AG09319 (cell line): ENCODE measurements around the gene SIK2.

ENCODE experiments used
- DNase-seq: peaks from one replicate; pipeline ENCODE4 v3.0.0-alpha.2; 2010; ENCODE audit warnings: low read depth; ENCODE audit errors: extremely low read depth
- TF ChIP-seq, protein P1 (sequence below): IDR thresholded peaks from 2 replicates; pipeline ENCODE4 v1.5.1; 2011; ENCODE audit warnings: low read depth, mild to moderate bottlenecking, inconsistent platforms, low read length, moderate library complexity

SIK2 gene

GRCh38 chr11:111605681-111606080, 3.4 kb downstream of the SIK2 start:
- DNase-seq, result no peak
- TF ChIP-seq, protein P1, sequence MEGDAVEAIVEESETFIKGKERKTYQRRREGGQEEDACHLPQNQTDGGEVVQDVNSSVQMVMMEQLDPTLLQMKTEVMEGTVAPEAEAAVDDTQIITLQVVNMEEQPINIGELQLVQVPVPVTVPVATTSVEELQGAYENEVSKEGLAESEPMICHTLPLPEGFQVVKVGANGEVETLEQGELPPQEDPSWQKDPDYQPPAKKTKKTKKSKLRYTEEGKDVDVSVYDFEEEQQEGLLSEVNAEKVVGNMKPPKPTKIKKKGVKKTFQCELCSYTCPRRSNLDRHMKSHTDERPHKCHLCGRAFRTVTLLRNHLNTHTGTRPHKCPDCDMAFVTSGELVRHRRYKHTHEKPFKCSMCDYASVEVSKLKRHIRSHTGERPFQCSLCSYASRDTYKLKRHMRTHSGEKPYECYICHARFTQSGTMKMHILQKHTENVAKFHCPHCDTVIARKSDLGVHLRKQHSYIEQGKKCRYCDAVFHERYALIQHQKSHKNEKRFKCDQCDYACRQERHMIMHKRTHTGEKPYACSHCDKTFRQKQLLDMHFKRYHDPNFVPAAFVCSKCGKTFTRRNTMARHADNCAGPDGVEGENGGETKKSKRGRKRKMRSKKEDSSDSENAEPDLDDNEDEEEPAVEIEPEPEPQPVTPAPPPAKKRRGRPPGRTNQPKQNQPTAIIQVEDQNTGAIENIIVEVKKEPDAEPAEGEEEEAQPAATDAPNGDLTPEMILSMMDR, result no peak

DNA sequence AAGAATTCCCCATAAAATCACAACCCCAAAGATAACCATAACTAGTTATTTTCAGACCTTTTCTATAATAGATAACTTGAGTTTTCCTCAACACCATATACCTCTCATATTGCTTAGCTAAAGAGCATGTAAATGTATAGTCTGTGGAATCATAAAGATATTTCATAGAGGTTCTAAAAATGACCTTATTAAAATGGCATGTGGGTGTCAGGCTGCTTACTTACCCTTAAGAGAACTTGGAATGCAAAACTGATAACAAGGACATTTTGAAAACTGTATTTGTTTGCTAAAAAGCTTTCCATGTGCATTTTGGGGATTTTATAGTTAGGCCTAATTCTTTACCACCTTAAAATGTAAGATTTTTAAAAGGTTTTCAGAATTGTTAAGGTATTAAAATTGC, 4.7 kb downstream of the SIK2 start:
- TF ChIP-seq, protein P1, result no peak
- no peak for DNase-seq

GRCh38 chr11:111607751-111608150, 5.5 kb downstream of the SIK2 start:
- TF ChIP-seq, protein P1, result no peak
- DNase-seq, result no peak

- no peak for DNase-seq
- TF ChIP-seq, protein P1, result no peak
Observed at GRCh38 chr11:111612224-111612623, 10.0 kb downstream of the SIK2 start.

- no peak for DNase-seq
- TF ChIP-seq, protein P1, result no peak
Observed at GRCh38 chr11:111617286-111617685, 15.0 kb downstream of the SIK2 start.

DNA sequence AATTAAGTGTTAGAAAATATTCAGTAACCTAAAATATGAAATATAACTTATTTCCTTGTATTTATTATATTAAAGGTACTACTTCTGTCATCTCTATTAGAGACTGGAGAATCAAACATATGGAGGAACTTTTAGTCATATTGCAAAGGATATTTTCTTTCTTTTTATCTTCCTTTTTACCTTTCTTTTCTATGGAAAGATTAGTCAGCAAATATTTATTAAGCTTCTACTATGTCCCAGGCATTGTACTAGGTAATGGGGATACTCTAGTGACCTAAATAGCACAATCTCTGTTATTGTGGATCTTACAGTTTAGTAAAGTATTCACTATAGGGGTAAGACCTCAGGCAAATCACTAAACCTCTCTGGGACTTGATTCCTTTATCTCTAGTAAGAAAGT, 18.3 kb downstream of the SIK2 start:
- TF ChIP-seq, protein P1, result no peak
- no peak for DNase-seq

DNA sequence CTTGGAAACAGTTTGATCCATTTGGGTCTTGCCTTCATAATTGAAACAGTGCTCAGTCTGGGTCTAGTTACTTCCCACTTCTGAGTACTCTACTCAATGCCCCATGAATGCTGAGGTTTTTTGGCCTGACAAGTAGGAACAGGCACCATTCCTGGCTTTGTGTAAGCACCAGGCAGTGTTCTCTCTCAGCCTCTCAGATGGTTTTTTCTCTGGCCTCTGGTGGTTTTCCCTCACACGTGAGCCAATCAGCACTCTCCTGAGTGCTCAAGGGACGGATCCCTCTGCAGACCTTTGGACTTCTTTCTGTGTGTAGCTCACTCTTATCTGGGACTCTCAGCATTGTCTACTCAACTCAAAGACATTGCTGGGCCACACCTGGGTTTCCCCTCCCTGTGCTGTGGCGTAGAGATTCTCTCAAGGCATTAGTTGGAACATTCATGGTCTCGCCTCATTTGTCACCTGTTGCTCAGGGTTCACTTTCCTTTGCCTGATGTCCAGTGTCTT, 21.3 kb downstream of the SIK2 start:
- TF ChIP-seq, protein P1, result no peak

More for the DNA sequence above, 21.3 kb downstream of the SIK2 start:
- DNase-seq, result no peak
